ENCODE measurements around the gene MVB12B. TPM values are rescaled to one million over a fixed set of nuclear protein-coding genes. Genes with fewer than 3 reads are reported as not detected.

MVB12B gene
- total and polyA plus RNA-seq, 2 experiments from 2014 or later = 19.0 to 29.9 TPM

- no peaks in the 10 kb centered on the region for H3K9me3 ChIP-seq (ENCODE audit: low read depth)
- no peak overlapping the region for H3K27ac ChIP-seq
- no peak overlapping the region for H3K4me3 ChIP-seq
- H3K27me3 ChIP-seq = no peaks in the 10 kb centered on the region
- no peaks in the 10 kb centered on the region for H3K36me3 ChIP-seq
- no peak for TF ChIP-seq CTCF (IDR thresholded peaks at IDR 0.05; ENCODE audit: low read depth, low read length)
- DNase-seq (ENCODE audit: low read depth in 1 of 2, low spot score in 1 of 2) = no peak
- H3K4me1 ChIP-seq (ENCODE audit: low read depth) = peaks cover 4% of the 10 kb centered on the region
Measured at GRCh38 chr9:126507318-126508109, 180.9 kb downstream of the MVB12B start.

- Histone ChIP-seq H3K27me3 (no peaks in the 10 kb centered on the region), H3K36me3 (no peaks in the 10 kb centered on the region), H3K4me3 (no peak overlapping the region), H3K27ac (no peak overlapping the region), H3K9me3 (ENCODE audit: low read depth) (no peaks in the 10 kb centered on the region), H3K4me1 (ENCODE audit: low read depth) (peaks cover 4% of the 10 kb centered on the region)
- TF ChIP-seq CTCF (IDR thresholded peaks at IDR 0.05; ENCODE audit: low read depth, low read length) = no peak
- no peak for DNase-seq (ENCODE audit: low read depth in 1 of 2, low spot score in 1 of 2)
Measured at GRCh38 chr9:126508171-126508591, 181.6 kb downstream of the MVB12B start.

- Histone ChIP-seq H3K27ac (no peak overlapping the region), H3K4me1 (ENCODE audit: low read depth) (peaks cover 4% of the 10 kb centered on the region), H3K4me3 (no peak overlapping the region), H3K9me3 (ENCODE audit: low read depth) (no peaks in the 10 kb centered on the region), H3K27me3 (no peaks in the 10 kb centered on the region), H3K36me3 (no peaks in the 10 kb centered on the region)
- no peak for TF ChIP-seq CTCF (IDR thresholded peaks at IDR 0.05; ENCODE audit: low read depth, low read length)
- DNase-seq (ENCODE audit: low read depth in 1 of 2, low spot score in 1 of 2) = no peak
Measured at GRCh38 chr9:126508928-126509327, 182.3 kb downstream of the MVB12B start.

GRCh38 chr9:126509718-126510117 lies 183.1 kb downstream of the MVB12B start:
- H3K9me3 ChIP-seq (ENCODE audit: low read depth) = no peaks in the 10 kb centered on the region
- peaks cover 4% of the 10 kb centered on the region for H3K4me1 ChIP-seq (ENCODE audit: low read depth)
- H3K27ac ChIP-seq = no peak overlapping the region
- DNase-seq (ENCODE audit: low read depth in 1 of 2, low spot score in 1 of 2) = no peak
- H3K27me3 ChIP-seq = no peaks in the 10 kb centered on the region
- TF ChIP-seq CTCF (IDR thresholded peaks at IDR 0.05; ENCODE audit: low read depth, low read length) = no peak
- no peak overlapping the region for H3K4me3 ChIP-seq
- H3K36me3 ChIP-seq = no peaks in the 10 kb centered on the region

- Histone ChIP-seq H3K4me3 (no peak overlapping the region), H3K9me3 (ENCODE audit: low read depth) (no peaks in the 10 kb centered on the region), H3K27me3 (no peaks in the 10 kb centered on the region), H3K4me1 (ENCODE audit: low read depth) (peaks cover 4% of the 10 kb centered on the region), H3K27ac (no peak overlapping the region), H3K36me3 (no peaks in the 10 kb centered on the region)
- DNase-seq (ENCODE audit: low read depth in 1 of 2, low spot score in 1 of 2) = no peak
- no peak for TF ChIP-seq CTCF (IDR thresholded peaks at IDR 0.05; ENCODE audit: low read depth, low read length)
Measured at GRCh38 chr9:126510564-126510963, 183.9 kb downstream of the MVB12B start.
